Measurements from ENCODE around the gene IFNGR2.

DNA sequence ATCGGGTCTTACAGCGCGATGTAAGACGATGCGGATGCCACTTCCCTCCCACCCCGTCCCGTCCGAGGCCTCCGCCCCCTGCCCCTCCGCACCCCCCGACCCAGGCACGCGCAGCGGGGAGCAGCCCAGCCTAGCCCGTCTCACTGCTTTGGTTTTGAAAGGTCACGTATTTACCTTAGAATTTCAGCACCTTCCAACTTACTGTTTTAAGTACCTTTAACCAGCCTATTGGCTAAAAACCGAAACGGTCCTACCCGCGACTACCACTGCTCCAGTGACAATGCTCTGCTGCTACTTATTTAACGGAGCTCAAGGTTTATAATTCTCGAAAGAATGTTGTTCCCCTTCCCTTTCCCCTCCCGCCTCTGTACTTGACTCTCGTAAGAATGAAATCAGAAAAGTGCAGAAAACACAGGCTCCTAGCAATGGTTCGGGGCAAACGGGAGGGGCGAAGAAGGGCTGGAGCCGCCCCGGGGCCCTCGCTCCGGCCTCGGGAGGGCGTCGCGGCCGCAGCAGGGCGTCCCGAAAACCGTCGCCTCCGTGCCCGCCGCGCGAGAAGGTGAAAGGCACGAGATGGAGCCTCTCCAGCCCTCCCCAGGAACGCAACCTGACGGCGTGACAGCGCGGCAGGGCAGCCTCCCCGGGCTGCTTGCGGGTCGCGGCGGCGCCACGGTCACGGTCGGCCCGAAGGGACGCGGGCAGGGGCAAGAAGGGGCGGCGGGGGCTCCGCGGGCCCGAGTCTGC, 75.9 kb downstream of the IFNGR2 start:
- no peak for TF ChIP-seq EZH2 (IDR thresholded peaks at IDR 0.05; ENCODE audit: insufficient read depth, poor library complexity, severe bottlenecking)
- TF ChIP-seq EZH2phosphoT487 (IDR thresholded peaks at IDR 0.05; ENCODE audit: insufficient read depth, low read depth), result no peak

Measured in GM23248 (cell line).